Measurements from ENCODE around the gene MRPS25.

Gene MRPS25

DNA sequence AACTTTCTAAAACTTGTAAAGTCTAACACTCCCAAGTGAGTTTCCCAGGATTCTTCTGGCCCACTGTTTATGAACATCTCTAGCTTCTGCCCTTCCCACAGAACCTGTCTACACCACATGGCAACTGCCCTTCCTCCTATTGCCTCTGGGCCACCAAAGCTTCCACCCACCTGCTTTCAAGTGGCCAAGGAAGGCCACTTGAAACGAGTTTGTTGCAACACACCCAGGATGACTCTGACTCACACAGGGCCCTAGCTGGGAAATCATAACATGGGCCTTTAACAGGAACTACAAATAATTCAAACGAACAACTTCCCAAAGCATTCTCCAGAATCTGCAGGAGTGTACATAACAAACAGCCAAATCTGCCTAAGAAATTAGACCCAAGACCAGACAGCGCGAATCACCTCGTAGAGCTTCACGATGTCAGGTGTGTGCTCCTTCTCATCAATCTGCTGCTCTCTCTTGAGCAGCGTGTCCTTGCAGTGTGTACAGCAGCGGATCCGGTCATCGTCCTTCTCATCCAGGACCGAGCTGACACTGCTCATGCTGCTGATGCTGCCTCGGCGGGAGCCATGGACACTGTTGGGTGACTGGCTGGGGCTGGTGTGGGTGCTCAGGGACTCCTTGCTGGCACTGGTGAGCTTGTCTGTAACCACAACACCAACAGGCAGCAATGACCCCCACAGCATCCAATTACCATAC, 17.0 kb upstream of the MRPS25 start:
- no peak for DNase-seq

DNA sequence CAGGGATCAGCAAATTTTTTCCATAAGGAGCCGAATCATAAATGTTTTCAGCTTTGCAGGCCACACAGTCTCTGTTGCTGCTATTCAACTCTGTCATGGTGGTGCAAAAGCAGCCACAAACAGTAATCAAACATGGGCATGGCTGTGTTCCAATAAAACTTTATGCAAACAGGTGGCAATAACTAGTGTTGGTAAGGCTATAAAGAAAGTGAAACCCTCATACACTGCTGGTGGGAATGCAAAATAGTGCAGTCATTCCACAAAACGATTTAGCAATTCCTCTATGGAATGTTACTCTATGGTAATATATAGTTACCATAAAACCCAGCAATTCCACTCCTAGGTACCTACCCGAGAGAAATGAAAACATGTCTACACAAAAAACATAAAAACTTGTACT, 14.0 kb upstream of the MRPS25 start:
- DNase-seq: no peak

DNA sequence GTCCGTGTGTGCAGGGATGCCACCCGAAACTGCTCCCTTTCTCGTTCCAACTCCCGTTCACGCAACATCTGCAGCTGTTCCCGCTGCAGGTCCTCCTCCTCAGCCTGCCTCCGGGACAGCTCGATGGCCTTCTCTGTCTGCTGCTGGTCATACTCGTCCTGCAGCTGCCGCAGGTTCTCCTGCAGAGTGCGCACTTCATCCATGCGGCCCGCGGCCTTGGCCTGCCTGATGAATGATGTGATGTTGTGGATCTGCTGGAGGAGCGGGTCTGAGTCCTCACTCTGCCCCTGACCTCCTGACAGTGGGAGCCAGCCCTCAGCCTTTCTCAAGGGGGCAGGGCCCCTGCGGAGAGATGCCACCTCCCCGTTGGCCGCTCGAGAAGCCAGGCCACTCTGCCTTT, 9.4 kb upstream of the MRPS25 start:
- DNase-seq: no peak

DNA sequence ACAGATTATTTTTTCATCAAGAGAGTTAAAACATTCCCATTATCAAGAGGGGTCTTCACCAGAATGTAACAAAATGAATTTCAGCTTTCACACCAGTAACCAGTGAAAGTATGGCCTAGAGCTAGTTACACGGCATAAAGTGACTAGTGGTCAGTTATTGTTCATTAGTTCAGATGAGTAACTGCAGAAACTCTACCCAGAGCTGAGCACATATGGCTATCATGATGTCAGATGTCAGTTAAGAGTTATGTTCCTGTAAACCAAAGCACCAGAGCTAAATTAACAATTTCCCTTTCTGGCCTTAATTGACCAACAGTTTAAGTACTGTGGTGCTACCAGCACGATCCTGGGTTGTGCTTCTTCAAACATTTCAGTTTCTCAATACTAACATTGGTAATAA, 6.6 kb upstream of the MRPS25 start:
- no peak for DNase-seq

DNA sequence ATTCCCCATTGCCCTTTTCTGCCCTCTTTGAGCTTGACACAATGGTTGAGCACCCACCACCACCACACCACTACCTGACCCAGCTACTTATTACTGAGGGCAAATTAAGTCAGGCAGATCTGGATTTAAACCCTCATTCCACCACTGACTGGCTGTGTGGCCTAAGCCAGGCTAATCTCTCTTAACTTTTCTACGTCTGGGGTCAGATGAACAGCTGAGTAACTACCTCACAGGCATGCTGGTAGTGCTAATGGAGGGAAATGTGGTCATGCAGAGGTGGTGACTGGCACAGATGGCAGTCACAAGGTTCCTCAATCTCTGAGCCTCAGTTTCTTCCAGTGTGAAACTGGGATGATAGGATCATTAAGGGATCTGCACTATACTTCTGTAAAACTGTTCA, 4.3 kb upstream of the MRPS25 start:
- DNase-seq: no peak

DNA sequence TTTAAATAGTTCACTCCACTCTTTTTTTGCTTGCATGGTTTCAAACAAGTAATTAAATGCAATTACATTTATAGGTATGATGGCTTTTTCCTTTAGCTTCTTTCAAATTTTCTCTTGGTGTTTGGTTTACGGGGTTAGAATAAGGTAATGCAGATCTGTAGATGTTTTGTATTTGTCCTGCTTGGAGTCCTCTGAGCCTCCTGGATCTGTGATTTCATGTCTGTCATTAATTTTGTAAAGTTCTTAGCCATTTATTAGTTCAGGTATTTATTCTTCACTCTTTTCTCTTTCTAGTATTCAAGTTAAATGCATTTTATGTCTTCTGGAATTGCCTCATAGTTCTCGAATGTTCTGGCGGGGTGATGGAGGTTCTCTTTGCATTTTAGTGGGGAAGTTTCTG, 1.4 kb upstream of the MRPS25 start:
- no peak for DNase-seq

DNA sequence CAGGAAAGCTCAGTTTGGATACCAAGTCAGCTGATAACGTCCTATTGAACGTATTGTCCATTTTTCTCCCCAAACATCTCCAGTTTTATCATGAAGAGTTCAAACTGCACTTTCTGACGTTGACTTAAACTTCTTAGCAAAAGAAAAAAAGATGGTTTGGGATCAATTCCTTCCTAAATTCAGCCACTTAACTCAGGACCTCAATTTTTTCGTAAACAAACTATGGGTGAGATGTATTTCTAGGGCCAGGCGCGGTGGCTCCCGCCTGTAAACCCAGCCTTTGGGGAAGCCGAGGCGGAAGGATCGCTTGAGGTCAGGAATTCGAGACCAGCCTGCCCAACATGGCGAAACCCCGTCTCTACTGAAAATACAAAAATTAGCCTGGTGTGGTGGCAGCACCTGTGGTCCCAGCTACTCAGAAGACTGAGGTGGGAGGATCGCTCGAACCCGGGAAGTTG, 464 bp upstream of the MRPS25 start:
- DNase-seq: no peak

DNA sequence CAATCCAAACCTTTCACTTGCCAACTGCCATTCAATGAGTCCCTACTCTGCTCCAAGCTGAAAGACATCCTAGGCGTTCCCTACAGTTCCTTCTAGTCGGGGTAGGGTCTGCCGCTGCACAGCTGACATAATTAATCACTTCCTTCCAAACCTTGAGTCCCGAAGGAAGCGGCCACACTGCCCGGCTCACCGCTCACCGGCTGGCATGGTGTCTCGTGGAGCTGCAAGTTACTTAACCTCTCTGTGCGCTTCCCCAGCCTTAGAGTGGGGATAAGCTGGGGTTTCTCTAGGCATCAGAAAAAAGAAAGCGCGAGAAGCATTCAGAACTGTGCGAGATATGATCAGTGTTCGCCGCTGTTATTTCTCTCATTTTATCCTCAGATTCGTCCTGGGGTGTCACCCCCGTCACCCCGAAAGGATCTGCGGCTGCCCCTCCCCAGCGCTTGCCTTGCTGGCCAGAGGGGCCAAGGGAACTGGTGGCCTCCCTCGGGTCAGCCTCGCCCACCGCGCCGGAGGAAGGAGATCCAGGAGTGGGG, 748 bp downstream of the MRPS25 start:
- DNase-seq: peak; percentile 3 to 18

DNA sequence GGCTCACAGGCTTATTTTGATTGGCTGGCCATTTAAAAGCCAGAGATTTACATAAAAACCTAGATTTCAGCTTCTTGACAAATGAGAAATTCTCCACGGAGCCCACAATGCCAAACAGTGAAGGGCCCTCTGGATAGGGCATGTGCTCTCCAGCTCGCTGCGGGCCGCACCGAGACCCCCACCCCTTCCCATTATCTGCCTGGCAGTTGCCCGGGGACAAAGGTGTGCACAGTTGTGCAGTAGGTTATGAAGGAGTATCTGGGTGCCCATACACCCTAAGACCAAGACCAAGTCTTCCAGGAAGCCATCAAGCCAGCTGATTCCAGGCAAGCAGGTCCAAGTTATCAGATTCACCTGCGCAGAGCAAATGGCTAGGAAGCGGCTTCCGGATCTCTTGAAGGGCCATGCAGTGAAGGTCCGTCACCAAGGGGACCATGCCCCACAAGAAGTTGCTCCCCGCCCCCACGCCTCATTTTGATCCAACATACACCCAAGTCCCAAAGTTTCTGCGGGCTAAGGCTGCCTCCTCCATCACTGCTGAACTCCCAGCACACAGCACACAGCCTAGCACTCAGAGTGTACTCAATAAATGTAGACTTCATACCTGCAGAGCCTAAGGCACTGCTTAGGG, 1.3 kb downstream of the MRPS25 start:
- no peak for DNase-seq

DNA sequence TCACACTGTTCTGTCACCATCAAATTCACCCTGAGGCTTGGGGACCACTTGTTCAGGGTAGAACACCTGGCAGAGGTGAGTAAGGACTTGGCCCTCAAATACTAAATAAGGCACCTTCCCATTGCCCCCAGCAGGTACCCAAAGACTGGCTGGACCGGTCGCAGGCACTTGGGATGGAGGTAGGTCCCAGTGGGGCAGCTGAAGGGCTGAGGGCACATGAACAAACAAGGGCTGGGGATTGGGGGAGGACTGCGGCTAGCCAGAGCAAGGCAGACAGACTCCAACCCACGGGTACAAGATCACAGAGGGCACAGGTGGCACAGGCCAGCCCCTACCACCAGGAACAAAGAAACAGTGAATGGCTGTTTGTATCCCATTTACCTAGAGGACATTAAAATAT, 1.9 kb downstream of the MRPS25 start:
- DNase-seq: no peak

DNA sequence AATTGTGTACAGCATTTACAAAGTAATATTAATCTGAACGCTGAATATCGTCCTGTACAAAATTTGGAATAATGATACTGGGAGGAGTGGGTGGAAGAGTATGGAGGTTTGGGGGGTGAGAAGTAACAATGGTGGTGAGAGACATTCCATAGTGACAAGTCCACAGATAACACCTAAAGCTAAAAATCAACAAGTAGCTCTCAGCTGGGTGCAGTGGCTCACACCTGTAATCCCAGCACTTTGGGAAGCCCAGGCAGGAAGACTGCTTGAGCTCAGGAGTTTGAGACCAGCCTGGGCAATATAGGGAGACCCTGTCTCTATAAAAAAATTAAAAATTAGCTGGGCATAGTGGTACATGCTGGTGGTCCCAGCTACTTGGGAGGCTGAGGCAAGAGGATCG, 5.1 kb downstream of the MRPS25 start:
- DNase-seq: no peak

DNA sequence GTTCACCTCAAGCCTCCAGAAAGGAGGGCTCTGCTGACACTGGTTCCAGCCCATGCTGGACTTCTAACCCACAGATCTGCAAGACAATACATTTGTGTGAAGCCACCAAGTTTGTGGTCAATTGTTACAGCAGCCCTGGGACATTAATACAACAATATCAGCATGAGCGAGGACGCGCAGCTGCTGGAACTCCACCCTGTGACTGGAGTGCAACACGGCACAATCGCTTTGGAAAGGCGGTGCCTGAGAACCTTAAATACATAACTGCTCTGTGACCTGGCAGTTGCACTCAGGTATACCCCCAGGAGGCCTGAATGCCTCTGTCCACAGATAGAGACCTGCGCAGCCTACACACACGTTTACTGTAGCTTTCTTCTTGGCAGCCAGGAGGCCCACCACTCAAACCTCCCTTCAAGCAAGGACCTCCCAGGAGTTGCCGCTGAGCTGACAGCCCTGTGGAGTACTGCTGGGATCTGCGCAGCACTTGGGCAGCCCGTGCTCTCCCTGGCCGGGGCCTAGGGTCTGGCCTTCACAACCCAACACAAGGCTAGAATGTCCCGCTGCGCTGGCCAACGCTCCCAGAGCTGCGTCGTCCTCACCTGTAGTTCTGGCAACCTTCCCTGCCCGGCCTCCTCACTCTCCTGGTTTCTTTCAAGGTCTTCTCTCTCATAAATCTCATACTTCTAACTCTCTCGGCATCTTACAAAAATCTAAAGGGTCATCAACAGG, 8.3 kb downstream of the MRPS25 start:
- no peak for DNase-seq

DNA sequence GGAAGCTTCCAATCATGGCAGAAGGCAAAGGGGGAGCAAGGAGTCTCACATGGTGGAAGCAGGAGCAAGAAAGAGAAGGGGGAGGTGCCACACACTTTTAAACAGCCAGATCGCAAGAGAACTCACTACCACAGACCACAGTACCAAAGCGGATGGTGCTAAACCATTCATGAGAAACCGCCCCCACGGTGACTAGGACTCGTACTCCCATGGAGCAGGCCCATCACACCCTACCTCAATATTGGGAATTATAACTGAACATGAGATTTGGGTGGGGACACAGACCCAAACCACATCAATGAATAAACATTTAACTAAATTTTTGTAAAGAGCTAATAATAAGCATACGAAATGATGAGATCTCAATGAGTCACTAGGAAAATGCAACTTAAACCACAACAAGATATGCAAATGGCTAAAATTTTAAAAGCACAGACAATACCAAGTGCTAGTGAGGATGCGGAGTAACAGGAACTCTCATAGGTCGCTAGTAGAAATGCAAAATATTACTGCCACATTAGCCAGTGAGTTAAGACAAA, 10.0 kb downstream of the MRPS25 start:
- no peak for DNase-seq

DNA sequence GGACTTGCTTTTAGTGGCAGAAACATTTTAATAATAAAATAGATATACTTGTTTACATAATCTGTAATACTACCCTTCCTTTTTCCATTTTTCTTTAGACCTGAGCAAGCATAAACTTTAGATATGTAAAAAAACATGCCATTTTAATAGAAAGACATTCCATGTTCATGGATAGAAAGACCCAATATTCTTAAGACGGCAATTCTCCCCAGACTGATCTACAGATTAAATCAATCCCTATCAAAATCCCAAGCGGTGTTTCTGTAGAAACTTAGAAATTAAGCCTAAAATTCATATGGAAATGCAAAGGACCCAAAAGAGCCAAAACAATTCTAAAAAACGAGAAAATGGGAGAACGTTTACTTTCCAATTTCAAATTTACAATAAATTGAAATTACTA, 11.6 kb downstream of the MRPS25 start:
- DNase-seq: no peak

DNA sequence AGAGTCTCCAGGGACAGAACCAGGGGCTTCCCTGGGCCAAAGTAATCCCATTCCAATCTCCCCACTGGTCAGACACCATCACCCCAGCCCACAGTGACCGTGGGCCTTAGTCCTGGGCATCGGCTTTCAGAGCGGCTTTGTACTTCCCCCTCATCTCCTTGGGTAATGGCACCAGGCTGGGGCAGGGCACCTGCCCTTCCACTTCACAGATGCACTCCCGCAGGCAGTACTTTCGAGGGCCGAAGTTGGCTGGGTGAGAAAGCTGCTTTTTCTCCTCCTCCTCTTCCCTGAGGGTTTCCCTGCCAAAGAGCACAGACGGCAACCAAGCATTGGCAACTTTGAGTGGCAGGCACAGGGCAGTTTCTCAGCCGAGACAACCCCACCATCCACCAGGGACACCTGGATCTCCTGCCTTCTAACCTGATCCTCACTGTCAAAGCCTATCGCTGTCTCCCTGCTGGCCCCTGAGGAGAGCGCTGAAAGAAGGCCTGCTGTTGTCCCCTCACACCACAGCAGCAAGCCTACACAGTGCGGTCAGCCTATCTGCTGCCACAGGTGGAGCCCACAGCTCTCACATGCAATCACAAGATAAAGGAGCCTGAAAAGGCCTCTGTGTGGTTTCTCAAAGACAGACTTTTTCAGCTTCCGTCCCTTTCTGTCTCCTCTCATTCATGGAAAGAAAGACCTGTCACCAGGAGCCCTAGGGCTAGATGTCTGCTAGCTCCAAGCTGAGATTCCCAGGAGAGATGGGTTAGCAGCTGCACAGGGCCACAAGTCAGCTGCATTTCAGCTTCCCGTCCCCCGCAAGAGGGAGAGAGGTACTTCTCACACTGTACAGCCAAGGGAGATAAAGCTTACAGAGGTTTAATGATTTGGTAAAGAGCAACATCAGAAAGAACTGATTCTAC, 12.5 kb downstream of the MRPS25 start:
- DNase-seq: no peak

DNA sequence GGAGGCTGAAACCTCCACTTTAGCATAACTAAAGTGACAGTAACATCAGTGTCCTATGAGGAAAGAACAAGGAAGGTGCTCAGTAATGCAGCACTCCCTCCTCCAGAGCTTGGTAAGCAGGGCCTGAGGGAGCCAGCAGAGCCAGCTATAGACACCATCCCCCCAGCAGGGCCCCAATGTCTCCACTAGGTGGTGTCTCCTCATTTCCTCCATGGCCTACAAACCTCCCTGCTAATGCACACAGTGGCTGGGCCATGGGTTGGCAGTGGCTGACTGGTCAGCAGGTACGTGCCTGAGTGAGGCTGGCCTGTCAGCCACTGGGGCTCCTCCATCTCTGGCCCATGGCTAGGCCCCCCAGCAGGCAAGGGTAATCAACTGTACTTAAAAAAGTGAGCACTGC, 13.6 kb downstream of the MRPS25 start:
- peak in 1 of 2 experiments; percentile 4 for DNase-seq

DNA sequence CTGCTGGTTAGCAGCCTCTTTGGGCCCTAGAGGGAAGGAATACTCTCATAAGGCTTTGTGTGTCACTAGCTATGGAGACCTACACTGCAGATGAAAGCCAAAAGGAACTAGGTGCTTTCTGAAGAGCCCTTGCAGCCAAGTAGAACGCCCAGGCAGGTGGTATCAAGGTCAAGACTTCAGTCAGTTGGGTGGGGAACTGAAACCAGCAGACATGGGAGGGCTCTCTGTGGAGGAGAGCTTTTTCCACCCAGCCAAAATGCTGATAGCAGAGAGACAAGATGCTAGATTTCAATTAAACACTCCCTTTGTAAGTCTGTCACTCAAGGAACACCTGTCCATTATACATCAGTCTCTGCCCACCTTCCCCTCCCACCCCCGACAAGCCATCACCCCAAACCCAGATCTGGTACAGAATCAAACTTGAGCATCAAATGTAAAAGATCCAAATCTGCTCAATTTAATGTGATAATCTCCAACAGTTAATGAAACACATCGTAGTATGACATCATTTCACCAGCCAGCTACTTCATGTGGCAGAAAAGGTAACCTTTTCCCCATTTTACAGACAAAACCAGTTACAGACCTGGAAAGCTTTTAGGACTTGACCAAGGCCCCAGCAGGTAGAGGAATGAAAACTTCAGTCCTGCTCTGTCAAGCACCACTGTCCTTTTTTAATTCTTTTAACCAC, 14.6 kb downstream of the MRPS25 start:
- no peak for DNase-seq

DNA sequence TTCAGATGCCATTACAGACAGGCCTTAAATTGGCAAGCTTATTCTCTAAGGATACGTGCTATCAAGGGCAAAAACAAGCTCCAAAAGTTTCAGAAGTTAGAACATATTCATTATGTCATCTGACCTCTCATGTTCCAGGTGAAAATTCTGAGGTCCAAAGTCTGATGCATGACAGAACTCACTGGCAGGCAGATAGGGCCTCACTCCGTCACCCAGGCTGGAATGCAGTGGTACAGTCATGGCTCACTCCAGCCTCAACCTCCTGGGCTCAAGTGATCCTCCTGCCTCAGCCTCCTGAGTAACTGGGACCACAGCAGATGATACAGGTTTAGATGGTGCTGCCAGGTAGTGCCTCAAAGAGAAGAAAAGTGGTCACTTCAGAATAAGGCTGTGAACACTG, 15.5 kb downstream of the MRPS25 start:
- DNase-seq: no peak

DNA sequence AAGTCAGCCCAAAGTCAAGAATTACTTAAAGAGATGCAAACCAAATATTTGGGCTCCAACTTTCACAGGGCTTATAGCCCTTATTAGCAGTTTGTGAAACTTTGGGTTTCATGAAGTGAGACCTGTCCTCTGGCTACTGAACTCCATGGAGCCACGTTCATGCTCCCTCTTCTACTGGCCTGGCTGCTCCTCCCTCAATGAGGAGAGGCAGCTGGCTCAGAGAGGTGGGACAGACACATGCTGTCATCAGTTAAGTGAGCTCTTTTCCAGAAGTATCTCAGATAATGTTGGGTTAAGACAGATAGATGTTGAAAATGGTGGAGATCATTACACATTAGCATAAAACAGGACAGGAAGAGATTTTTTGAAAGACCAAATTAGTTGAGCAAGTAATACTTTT, 19.4 kb downstream of the MRPS25 start:
- no peak for DNase-seq

DNA sequence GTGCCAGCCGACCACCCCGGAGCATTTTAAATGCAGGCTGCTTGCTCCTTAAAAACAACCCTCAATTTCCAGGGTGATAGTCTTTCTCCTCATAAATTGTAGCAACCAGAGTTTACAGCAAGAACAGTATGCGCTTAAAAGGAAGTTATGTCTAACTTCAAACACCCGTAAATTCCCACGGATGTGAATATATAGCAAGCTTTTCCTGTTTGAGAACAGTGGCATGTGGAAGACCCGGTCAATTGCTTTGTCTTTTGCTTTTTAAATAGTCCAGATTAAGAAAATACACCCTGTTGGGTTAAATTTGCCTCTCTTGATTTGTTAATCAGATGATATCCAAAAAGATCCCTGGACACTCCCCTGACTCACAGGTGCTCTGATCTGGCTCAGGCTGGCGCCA, 20.8 kb downstream of the MRPS25 start:
- no peak for DNase-seq

DNA sequence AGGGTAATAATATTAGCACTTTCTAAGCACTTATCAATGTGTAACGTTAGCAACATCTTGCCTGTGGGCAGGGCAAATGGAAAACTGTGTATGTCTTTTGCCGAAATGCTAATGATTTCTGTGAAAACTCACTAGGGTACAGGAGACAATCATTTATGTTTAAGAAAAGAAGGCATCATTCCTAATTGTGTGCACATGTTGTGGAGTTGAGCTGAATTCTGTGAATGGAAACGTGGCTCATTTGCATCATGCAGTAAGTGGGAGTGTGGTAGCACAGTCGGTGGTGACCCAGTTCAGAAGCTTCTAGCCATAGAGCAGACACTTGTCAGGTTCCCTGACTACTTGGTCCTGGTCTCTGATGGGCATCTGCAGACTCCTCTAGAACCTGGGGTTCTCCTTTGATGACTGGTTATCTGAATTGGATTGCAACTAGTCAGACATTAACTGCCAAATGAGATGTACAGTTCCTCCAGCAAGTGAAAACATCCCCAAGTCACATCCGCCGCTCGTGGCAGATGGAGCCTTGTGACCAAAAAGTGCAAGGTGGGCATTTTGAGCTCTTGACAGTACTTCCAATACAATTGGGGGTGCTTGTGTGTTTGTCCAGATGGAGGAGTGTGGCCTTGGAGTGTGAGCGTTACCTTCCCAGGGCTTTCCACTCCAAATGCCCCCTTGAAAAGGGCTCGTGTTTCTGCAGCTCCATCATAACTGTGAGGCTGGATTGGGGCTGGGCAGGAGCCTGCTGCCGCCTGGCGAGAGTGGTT, 21.5 kb downstream of the MRPS25 start:
- DNase-seq: no peak
